GM12801 (cell line): ENCODE results near the gene CSTPP1.

Experiments
- TF ChIP-seq, protein P1 (sequence below): IDR thresholded peaks from one replicate; pipeline ENCODE4 v1.5.1; 2011; ENCODE audit warnings: control low read depth; ENCODE audit not compliant: insufficient read length; ENCODE audit errors: extremely low read depth

CSTPP1 gene

DNA sequence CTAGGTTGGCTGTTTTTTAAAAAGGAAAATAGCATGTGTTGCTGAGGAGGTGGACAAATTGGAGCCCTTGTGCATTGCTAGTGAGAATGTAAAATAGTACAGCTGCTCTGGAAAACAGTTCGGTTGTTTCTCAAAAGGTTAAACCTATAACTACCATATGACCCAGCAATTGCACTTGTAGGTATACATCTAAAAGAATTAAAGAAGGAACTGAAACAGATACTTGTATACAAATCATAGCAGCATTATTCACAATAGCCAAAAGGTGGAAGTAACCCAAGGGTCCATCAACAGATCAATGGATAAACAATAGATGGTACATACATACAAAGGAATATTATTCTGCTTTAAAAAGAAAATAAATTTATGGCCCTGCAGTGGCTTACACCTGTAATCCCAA is 111.4 kb downstream of the CSTPP1 start:
- TF ChIP-seq, protein P1, sequence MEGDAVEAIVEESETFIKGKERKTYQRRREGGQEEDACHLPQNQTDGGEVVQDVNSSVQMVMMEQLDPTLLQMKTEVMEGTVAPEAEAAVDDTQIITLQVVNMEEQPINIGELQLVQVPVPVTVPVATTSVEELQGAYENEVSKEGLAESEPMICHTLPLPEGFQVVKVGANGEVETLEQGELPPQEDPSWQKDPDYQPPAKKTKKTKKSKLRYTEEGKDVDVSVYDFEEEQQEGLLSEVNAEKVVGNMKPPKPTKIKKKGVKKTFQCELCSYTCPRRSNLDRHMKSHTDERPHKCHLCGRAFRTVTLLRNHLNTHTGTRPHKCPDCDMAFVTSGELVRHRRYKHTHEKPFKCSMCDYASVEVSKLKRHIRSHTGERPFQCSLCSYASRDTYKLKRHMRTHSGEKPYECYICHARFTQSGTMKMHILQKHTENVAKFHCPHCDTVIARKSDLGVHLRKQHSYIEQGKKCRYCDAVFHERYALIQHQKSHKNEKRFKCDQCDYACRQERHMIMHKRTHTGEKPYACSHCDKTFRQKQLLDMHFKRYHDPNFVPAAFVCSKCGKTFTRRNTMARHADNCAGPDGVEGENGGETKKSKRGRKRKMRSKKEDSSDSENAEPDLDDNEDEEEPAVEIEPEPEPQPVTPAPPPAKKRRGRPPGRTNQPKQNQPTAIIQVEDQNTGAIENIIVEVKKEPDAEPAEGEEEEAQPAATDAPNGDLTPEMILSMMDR: no peak

GRCh38 chr11:47050284-47050683 is 113.7 kb downstream of the CSTPP1 start:
- TF ChIP-seq, protein P1: no peak

- TF ChIP-seq, protein P1: no peak
Measured at GRCh38 chr11:47051217-47051616, 114.7 kb downstream of the CSTPP1 start.

DNA sequence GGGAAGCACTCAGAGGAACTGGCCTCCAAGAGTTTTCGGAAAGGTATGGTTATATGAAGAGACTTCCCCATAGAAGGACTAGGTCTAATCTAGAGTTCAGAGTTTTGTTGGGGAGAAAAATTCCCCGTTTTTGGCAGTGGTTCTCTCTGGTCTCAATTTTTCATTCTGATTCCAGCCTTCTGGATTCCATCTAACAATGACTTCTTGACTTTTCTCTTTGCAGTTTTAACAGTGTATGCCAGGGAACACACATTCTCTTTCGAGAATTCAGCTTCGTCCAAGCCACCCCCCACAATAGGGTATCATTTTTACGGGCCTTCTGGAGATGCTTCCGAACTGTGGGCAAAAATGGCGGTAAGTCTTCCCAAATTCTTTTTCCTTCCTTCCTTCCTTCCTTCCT is 115.6 kb downstream of the CSTPP1 start:
- TF ChIP-seq, protein P1: no peak

DNA sequence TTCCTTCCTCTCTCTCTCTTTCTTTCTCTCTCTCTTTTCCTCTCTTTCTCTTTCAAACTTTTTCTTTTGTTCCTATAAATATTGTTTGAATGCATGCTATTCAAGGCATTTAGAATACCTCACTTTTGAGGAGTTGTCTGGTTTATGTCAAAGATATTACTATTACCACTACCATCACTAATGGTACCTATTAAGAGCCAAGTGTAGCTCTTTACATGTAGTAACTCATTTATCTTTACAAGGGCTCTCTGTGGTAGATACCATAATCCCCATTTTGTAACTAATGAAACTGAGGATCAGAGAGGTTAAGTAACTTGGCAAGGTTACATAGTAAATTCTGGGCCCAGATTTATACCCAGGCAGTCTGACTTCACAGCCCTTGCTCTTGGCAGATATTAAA is 116.0 kb downstream of the CSTPP1 start:
- TF ChIP-seq, protein P1: no peak

- TF ChIP-seq, protein P1: no peak
Measured at GRCh38 chr11:47055534-47055933, 119.0 kb downstream of the CSTPP1 start.

- TF ChIP-seq, protein P1: no peak
Measured at GRCh38 chr11:47056261-47056915, 119.8 kb downstream of the CSTPP1 start.

GRCh38 chr11:47057365-47057764 is 120.8 kb downstream of the CSTPP1 start:
- TF ChIP-seq, protein P1: no peak
